Measurements from ENCODE around the gene KLHL29. TPM values are rescaled to one million over a fixed set of nuclear protein-coding genes. Genes with fewer than 3 reads are reported as not detected.

The KLHL29 gene
- total RNA-seq, 3 donors from 2014 or later (not counting 1 experiment from before 2014, with no cell fraction given): 0.24 to 0.43 (median 0.33) TPM

DNA sequence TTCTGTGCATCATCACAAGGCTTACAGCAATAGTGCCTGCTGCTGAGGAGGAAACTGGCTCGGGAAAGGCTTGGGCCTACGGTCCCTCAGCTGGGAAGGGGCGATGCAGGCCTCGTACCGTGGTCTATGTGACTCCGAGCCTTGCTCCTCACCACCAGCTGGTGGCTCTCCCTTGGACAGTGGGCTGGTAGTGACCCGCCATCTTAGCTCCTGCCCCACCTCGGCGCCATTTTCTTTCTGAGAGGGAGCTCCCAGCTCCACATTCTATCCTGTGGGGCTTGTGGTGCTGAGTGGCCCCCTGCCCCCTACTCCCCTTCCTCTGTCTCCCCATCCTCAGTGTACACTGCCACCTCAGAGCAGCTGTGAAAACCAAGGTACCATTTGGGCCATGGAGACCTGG is 255.7 kb downstream of the KLHL29 start:
- no peaks in the 10 kb centered on the region for H3K9me3 Mint-ChIP-seq
- no peak for ATAC-seq

DNA sequence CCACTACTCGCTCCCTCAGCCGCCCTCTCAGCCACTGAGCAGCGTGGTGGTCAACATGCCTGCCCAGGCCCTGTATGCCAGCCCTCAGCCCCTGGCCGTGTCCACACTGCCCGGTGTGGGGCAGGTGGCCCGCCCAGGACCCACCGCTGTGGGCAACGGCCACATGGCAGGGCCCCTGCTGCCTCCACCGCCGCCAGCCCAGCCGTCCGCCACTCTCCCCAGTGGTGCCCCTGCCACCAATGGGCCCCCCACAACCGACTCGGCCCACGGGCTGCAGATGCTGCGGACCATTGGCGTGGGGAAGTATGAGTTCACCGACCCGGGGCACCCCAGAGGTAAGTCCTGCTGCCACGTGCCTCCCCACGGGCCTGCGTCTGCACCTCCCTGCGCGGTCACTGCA is 257.5 kb downstream of the KLHL29 start:
- intact Hi-C loops (cut with micrococcal nuclease): no loop called here
- no peaks in the 10 kb centered on the region for H3K36me3 Mint-ChIP-seq
- no peak overlapping the region for H3K4me3 ChIP-seq (ENCODE audit: low read length)
- no peaks in the 10 kb centered on the region for H3K4me1 Mint-ChIP-seq
- H3K9me3 Mint-ChIP-seq: no peaks in the 10 kb centered on the region
- ATAC-seq: no peak
- H3K27ac Mint-ChIP-seq: no peak overlapping the region
- no peaks in the 10 kb centered on the region for H3K9me3 ChIP-seq (ENCODE audit: control insufficient read depth, insufficient read depth, low read length)
- H3K4me3 Mint-ChIP-seq: no peak overlapping the region
- H3K27me3 Mint-ChIP-seq (ENCODE audit: low read depth in 2 of 2): peaks cover 0 to 3% of the 10 kb centered on the region in 2 donors
- no peaks in the 10 kb centered on the region for H3K4me1 ChIP-seq (ENCODE audit: control insufficient read depth, insufficient read depth, low read length)
- TF ChIP-seq, protein P1, sequence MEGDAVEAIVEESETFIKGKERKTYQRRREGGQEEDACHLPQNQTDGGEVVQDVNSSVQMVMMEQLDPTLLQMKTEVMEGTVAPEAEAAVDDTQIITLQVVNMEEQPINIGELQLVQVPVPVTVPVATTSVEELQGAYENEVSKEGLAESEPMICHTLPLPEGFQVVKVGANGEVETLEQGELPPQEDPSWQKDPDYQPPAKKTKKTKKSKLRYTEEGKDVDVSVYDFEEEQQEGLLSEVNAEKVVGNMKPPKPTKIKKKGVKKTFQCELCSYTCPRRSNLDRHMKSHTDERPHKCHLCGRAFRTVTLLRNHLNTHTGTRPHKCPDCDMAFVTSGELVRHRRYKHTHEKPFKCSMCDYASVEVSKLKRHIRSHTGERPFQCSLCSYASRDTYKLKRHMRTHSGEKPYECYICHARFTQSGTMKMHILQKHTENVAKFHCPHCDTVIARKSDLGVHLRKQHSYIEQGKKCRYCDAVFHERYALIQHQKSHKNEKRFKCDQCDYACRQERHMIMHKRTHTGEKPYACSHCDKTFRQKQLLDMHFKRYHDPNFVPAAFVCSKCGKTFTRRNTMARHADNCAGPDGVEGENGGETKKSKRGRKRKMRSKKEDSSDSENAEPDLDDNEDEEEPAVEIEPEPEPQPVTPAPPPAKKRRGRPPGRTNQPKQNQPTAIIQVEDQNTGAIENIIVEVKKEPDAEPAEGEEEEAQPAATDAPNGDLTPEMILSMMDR (IDR thresholded peaks at IDR 0.05): no peak
- no peak overlapping the region for H3K27ac ChIP-seq (ENCODE audit: low read length)
- WGBS (ENCODE audit: insufficient coverage): 96% methylated on average over 24 of the region's 24 CpGs
- DNase-seq: no peak
- H3K27me3 ChIP-seq (ENCODE audit: control insufficient read depth, insufficient read depth, low read length): no peaks in the 10 kb centered on the region
- no peaks in the 10 kb centered on the region for H3K36me3 ChIP-seq (ENCODE audit: control insufficient read depth, insufficient read depth, low read length)

More for the DNA sequence above, 255.7 kb downstream of the KLHL29 start:
- Mint-ChIP-seq H3K4me1 (no peaks in the 10 kb centered on the region), H3K27ac (no peak overlapping the region), H3K36me3 (no peaks in the 10 kb centered on the region), H3K4me3 (no peak overlapping the region), H3K27me3 (ENCODE audit: low read depth in 2 of 2) (peaks cover 0 to 3% of the 10 kb centered on the region in 2 donors)
- H3K4me3 ChIP-seq (ENCODE audit: low read length): no peak overlapping the region
- H3K27ac ChIP-seq (ENCODE audit: low read length): no peak overlapping the region
- H3K27me3 ChIP-seq (ENCODE audit: control insufficient read depth, insufficient read depth, low read length): no peaks in the 10 kb centered on the region
- intact Hi-C loops (cut with micrococcal nuclease): no loop called here
- TF ChIP-seq, protein P1 (IDR thresholded peaks at IDR 0.05): no peak
- H3K9me3 ChIP-seq (ENCODE audit: control insufficient read depth, insufficient read depth, low read length): no peaks in the 10 kb centered on the region
- DNase-seq: no peak
- no peaks in the 10 kb centered on the region for H3K36me3 ChIP-seq (ENCODE audit: control insufficient read depth, insufficient read depth, low read length)
- WGBS (ENCODE audit: insufficient coverage): 91% methylated on average over 9 of the region's 9 CpGs
- no peaks in the 10 kb centered on the region for H3K4me1 ChIP-seq (ENCODE audit: control insufficient read depth, insufficient read depth, low read length)

DNA sequence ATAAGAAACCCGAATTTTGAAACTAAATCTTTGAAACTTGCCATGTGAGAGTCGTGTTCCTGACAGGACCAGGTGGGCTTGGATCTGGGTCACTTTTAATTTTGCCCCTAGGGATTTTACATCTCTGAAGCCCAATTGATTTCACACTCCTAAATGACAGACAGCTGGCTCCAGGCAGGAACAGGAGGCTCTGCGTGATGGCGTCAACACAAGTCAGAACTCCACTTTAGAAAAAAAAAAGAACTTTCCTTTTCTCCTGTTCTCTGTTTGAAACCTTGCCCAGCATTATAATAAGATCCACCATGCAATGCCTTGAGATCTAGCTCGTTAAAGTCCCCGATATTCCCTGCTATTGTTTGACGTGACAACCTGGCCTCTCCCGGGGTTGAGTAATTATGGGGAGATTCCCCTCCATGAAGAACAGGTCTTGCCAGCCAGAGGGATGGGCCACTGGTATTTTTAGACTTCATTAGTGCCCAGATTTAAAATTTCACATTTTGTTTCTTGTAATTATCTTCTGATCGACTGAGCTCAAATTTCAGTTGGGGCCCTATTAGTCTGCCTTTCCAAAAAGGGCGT is 260.3 kb downstream of the KLHL29 start:
- H3K4me1 ChIP-seq (ENCODE audit: control insufficient read depth, insufficient read depth, low read length): peaks cover 3% of the 10 kb centered on the region
- 85% methylated on average over 10 of the region's 10 CpGs for WGBS (ENCODE audit: insufficient coverage)
- H3K4me3 ChIP-seq (ENCODE audit: low read length): no peak overlapping the region
- H3K36me3 Mint-ChIP-seq: no peaks in the 10 kb centered on the region
- H3K4me3 Mint-ChIP-seq: no peak overlapping the region
- H3K27me3 ChIP-seq (ENCODE audit: control insufficient read depth, insufficient read depth, low read length): no peaks in the 10 kb centered on the region
- H3K36me3 ChIP-seq (ENCODE audit: control insufficient read depth, insufficient read depth, low read length): no peaks in the 10 kb centered on the region
- no peak overlapping the region for H3K27ac ChIP-seq (ENCODE audit: low read length)
- ATAC-seq (no peak), DNase-seq (no peak)
- peaks cover 0 to 3% of the 10 kb centered on the region in 2 donors for H3K27me3 Mint-ChIP-seq (ENCODE audit: low read depth in 2 of 2)
- H3K27ac Mint-ChIP-seq: no peak overlapping the region
- intact Hi-C loops (cut with micrococcal nuclease): no loop called here
- TF ChIP-seq, protein P1 (IDR thresholded peaks at IDR 0.05): no peak
- no peaks in the 10 kb centered on the region for H3K9me3 Mint-ChIP-seq
- H3K4me1 Mint-ChIP-seq: peaks cover 4 to 7% of the 10 kb centered on the region in 2 donors
- H3K9me3 ChIP-seq (ENCODE audit: control insufficient read depth, insufficient read depth, low read length): no peaks in the 10 kb centered on the region

DNA sequence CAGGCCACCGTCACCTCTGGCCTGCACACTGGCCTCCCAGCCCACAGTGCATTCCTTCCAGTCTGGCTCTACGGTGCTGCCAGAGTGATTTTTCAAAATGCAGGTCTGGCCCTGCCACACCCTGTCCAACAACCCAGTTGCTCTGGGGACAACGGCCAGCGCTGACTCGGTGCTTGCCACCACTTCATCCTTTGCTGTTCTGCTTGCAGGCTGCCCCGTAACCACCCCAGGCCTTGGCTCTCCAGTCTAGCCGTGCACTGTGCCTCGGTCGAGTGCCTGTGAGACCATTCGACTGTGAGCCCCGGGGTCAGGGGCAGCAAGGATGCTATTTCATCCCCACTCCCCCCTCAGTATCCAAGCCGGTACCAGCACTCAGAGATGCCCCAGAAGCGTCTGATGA is 262.6 kb downstream of the KLHL29 start:
- ATAC-seq (no peak), DNase-seq (no peak)
- Mint-ChIP-seq H3K27ac (no peak overlapping the region), H3K9me3 (no peaks in the 10 kb centered on the region), H3K4me1 (peaks cover 4 to 7% of the 10 kb centered on the region in 2 donors), H3K4me3 (no peak overlapping the region), H3K36me3 (no peaks in the 10 kb centered on the region), H3K27me3 (ENCODE audit: low read depth in 2 of 2) (peaks cover 0 to 3% of the 10 kb centered on the region in 2 donors)
- no peaks in the 10 kb centered on the region for H3K27me3 ChIP-seq (ENCODE audit: control insufficient read depth, insufficient read depth, low read length)
- H3K27ac ChIP-seq (ENCODE audit: low read length): no peak overlapping the region
- 92% methylated on average over 13 of the region's 13 CpGs for WGBS (ENCODE audit: insufficient coverage)
- TF ChIP-seq, protein P1 (IDR thresholded peaks at IDR 0.05): no peak
- no peaks in the 10 kb centered on the region for H3K9me3 ChIP-seq (ENCODE audit: control insufficient read depth, insufficient read depth, low read length)
- H3K4me1 ChIP-seq (ENCODE audit: control insufficient read depth, insufficient read depth, low read length): peaks cover 3% of the 10 kb centered on the region
- H3K36me3 ChIP-seq (ENCODE audit: control insufficient read depth, insufficient read depth, low read length): no peaks in the 10 kb centered on the region
- H3K4me3 ChIP-seq (ENCODE audit: low read length): no peak overlapping the region
- intact Hi-C loops (cut with micrococcal nuclease): no loop called here
